ENCODE data around the gene PRM1. TPM values are rescaled to one million over a fixed set of nuclear protein-coding genes. Genes with fewer than 3 reads are reported as not detected.

The PRM1 gene
- total and polyA plus RNA-seq, 2 of the 13 experiments (the other 11 are each of a cell fraction or from before 2014, with no cell fraction given): not detected

DNA sequence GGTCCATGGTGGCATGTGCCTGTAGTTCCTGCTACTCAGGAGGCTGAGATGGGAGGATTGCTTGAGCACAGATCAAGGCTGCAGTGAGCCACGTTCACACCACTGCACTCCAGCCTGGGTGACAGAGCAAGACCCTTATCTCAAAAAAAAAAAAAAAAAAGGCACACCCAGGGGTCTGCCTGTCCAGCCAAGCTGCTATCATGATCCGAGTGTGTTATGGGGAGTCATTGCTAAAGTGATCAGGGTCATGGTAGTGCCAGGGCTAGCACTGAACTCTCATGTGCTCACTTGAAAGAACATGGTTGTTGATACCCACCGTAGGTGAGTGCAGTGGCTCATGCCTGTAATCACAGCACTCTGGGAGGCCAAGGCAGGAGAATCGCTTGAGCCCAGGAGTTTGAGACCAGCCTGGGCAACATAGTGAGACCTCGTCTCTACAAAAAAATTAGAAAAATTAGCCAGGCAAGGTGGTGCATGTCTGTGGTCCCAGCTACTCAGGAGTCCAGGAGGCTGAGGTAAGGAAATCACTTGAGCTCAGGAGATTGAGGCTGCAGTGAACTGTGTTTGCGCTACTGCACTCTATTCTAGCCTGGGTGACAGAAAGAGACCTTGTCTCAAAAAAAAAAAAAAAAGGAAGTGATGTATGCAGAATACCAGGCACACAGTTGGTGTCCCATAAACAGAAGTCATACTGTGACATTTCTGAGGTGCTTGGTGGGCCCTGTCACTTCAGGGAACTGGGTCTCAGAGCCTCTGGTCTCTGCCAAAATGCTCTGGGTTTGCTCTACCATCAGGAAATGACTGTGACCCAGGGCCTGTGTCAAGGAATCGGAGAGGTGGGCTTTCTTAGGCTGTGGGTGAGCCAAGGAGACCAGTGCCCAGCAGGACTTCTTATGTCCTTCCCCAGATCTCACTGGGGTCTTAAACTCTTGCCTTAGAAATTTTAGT is 2.2 kb downstream of the PRM1 start (continued):
- TF ChIP-seq, protein P1, sequence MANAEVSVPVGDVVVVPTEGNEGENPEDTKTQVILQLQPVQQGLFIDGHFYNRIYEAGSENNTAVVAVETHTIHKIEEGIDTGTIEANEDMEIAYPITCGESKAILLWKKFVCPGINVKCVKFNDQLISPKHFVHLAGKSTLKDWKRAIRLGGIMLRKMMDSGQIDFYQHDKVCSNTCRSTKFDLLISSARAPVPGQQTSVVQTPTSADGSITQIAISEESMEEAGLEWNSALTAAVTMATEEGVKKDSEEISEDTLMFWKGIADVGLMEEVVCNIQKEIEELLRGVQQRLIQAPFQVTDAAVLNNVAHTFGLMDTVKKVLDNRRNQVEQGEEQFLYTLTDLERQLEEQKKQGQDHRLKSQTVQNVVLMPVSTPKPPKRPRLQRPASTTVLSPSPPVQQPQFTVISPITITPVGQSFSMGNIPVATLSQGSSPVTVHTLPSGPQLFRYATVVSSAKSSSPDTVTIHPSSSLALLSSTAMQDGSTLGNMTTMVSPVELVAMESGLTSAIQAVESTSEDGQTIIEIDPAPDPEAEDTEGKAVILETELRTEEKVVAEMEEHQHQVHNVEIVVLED (CRISPR knock-in tag; IDR thresholded peaks at IDR 0.05; ENCODE audit: borderline replicate concordance): 0 out of 2 replicates have a peak, but pooled peaks have one; percentile 9
- TF ChIP-seq, protein P2, sequence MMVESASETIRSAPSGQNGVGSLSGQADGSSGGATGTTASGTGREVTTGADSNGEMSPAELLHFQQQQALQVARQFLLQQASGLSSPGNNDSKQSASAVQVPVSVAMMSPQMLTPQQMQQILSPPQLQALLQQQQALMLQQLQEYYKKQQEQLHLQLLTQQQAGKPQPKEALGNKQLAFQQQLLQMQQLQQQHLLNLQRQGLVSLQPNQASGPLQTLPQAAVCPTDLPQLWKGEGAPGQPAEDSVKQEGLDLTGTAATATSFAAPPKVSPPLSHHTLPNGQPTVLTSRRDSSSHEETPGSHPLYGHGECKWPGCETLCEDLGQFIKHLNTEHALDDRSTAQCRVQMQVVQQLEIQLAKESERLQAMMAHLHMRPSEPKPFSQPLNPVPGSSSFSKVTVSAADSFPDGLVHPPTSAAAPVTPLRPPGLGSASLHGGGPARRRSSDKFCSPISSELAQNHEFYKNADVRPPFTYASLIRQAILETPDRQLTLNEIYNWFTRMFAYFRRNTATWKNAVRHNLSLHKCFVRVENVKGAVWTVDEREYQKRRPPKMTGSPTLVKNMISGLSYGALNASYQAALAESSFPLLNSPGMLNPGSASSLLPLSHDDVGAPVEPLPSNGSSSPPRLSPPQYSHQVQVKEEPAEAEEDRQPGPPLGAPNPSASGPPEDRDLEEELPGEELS (CRISPR knock-in tag; IDR thresholded peaks at IDR 0.05): no peak
- TF ChIP-seq, protein P3, sequence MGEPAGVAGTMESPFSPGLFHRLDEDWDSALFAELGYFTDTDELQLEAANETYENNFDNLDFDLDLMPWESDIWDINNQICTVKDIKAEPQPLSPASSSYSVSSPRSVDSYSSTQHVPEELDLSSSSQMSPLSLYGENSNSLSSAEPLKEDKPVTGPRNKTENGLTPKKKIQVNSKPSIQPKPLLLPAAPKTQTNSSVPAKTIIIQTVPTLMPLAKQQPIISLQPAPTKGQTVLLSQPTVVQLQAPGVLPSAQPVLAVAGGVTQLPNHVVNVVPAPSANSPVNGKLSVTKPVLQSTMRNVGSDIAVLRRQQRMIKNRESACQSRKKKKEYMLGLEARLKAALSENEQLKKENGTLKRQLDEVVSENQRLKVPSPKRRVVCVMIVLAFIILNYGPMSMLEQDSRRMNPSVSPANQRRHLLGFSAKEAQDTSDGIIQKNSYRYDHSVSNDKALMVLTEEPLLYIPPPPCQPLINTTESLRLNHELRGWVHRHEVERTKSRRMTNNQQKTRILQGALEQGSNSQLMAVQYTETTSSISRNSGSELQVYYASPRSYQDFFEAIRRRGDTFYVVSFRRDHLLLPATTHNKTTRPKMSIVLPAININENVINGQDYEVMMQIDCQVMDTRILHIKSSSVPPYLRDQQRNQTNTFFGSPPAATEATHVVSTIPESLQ (CRISPR knock-in tag; conservative IDR thresholded peaks at IDR 0.05): no peak
- TF ChIP-seq FOXC1 (CRISPR knock-in tag; IDR thresholded peaks at IDR 0.05; ENCODE audit: borderline replicate concordance): 0 out of 2 replicates have a peak, but pooled peaks have one; percentile 31
- TF ChIP-seq ARHGAP35 (CRISPR knock-in tag; IDR thresholded peaks at IDR 0.05; ENCODE audit: borderline replicate concordance): no peak
- TF ChIP-seq ZFX (CRISPR knock-in tag; IDR thresholded peaks at IDR 0.05; ENCODE audit: low read depth): peak; percentile 47; the same call in 1 of the 2 replicates
- TF ChIP-seq, protein P4, sequence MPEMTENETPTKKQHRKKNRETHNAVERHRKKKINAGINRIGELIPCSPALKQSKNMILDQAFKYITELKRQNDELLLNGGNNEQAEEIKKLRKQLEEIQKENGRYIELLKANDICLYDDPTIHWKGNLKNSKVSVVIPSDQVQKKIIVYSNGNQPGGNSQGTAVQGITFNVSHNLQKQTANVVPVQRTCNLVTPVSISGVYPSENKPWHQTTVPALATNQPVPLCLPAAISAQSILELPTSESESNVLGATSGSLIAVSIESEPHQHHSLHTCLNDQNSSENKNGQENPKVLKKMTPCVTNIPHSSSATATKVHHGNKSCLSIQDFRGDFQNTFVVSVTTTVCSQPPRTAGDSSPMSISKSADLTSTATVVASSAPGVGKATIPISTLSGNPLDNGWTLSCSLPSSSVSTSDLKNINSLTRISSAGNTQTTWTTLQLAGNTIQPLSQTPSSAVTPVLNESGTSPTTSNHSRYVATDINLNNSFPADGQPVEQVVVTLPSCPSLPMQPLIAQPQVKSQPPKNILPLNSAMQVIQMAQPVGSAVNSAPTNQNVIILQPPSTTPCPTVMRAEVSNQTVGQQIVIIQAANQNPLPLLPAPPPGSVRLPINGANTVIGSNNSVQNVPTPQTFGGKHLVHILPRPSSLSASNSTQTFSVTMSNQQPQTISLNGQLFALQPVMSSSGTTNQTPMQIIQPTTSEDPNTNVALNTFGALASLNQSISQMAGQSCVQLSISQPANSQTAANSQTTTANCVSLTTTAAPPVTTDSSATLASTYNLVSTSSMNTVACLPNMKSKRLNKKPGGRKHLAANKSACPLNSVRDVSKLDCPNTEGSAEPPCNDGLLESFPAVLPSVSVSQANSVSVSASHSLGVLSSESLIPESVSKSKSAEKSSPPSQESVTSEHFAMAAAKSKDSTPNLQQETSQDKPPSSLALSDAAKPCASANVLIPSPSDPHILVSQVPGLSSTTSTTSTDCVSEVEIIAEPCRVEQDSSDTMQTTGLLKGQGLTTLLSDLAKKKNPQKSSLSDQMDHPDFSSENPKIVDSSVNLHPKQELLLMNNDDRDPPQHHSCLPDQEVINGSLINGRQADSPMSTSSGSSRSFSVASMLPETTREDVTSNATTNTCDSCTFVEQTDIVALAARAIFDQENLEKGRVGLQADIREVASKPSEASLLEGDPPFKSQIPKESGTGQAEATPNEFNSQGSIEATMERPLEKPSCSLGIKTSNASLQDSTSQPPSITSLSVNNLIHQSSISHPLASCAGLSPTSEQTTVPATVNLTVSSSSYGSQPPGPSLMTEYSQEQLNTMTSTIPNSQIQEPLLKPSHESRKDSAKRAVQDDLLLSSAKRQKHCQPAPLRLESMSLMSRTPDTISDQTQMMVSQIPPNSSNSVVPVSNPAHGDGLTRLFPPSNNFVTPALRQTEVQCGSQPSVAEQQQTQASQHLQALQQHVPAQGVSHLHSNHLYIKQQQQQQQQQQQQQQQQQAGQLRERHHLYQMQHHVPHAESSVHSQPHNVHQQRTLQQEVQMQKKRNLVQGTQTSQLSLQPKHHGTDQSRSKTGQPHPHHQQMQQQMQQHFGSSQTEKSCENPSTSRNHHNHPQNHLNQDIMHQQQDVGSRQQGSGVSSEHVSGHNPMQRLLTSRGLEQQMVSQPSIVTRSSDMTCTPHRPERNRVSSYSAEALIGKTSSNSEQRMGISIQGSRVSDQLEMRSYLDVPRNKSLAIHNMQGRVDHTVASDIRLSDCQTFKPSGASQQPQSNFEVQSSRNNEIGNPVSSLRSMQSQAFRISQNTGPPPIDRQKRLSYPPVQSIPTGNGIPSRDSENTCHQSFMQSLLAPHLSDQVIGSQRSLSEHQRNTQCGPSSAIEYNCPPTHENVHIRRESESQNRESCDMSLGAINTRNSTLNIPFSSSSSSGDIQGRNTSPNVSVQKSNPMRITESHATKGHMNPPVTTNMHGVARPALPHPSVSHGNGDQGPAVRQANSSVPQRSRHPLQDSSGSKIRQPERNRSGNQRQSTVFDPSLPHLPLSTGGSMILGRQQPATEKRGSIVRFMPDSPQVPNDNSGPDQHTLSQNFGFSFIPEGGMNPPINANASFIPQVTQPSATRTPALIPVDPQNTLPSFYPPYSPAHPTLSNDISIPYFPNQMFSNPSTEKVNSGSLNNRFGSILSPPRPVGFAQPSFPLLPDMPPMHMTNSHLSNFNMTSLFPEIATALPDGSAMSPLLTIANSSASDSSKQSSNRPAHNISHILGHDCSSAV (CRISPR knock-in tag; IDR thresholded peaks at IDR 0.05; ENCODE audit: borderline replicate concordance): no peak; the same call in 1 of the 2 replicates
- TF ChIP-seq ZBTB8A (CRISPR knock-in tag; IDR thresholded peaks at IDR 0.05; ENCODE audit: borderline replicate concordance, low read depth): peak; percentile 81; the same call in 1 of the 2 replicates
- 0 out of 2 replicates have a peak, but pooled peaks have one; percentile 21 for TF ChIP-seq ZSCAN29 (CRISPR knock-in tag; conservative IDR thresholded peaks at IDR 0.05)
- TF ChIP-seq ZBTB1 (CRISPR knock-in tag; IDR thresholded peaks at IDR 0.05; ENCODE audit: borderline replicate concordance): no peak
- peak; percentile 54 for TF ChIP-seq PRPF4 (IDR thresholded peaks at IDR 0.05; ENCODE audit: low read depth, low read length, poor library complexity, severe bottlenecking)
- TF ChIP-seq ERF (CRISPR knock-in tag; IDR thresholded peaks at IDR 0.05): 0 out of 2 replicates have a peak, but pooled peaks have one; percentile 21
